ENCODE measurements around the gene ANTKMT. TPM values are rescaled to one million over a fixed set of nuclear protein-coding genes. Genes with fewer than 3 reads are reported as not detected.
A peak's percentile ranks its signal among the peaks of the same experiment; 100 is the strongest.
"Not testable (repeated sequence)": the region's sequence is repeated elsewhere in the genome, so short reads cannot be mapped to it uniquely, and the experiment has no call there.

The ANTKMT gene
- total RNA-seq, 1 donor from 2014 or later = 16.7 TPM

- peak; percentile 79 to 93 for DNase-seq (ENCODE audit: low read depth in 2 of 2)
Observed at GRCh38 chr16:740764-741505, 20.0 kb downstream of the ANTKMT start, which contains the start of gene CIAO3. CIAO3 (minus strand) TSS chr16:740997; CDS start chr16:740985, 12 bp downstream.

DNA sequence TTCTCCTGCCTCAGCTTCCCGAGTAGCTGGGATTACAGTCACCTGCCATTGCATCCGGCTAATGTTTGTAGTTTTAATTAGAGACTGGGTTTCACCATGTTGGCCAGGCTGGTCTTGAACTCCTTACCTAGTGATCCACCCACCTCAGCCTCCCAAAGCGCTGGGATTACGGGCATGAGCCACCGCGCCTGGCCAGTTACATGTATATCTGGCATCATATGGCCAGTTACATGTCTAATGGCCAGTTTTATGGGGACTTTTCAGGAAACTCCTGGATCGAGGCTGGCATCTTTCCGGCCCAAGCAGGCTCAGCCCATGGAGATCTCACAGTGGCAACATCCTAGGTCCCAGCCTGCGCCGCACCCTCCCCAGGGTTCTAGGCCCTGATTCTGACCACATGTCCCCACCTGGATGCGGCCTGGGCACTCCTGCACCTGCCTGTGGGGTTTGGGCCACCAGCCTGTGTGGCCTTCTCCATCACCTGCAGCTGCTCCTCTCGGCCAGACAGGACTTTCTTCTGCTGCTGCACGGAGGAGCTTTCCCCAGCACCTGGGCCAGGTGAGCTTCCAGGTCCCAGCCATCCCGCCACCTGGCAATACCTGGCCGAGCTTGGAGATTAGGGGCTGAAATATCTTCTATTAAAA lies 21.2 kb downstream of the ANTKMT start:
- DNase-seq (ENCODE audit: low read depth in 2 of 2) = no peak

DNA sequence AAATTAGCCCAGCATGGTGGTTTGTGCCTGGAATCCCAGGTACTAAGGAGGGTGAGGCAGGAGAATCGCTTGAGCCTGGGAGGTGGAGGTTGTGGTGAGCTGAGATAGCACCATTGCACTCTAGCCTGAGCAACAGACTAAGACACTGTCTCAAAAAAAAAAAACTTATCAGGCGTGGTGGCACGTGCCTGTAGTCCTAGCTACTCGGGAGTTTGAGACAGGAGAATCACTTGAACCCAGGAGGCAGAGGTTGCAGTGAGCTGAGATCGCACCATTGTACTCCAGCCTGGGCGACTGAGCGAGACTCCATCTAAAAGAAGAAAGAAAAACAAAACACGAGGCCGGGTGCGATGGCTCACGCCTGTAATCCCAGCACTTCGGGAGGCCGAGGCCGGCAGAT lies 21.9 kb downstream of the ANTKMT start:
- not testable (repeated sequence) for DNase-seq (ENCODE audit: low read depth in 2 of 2)

DNA sequence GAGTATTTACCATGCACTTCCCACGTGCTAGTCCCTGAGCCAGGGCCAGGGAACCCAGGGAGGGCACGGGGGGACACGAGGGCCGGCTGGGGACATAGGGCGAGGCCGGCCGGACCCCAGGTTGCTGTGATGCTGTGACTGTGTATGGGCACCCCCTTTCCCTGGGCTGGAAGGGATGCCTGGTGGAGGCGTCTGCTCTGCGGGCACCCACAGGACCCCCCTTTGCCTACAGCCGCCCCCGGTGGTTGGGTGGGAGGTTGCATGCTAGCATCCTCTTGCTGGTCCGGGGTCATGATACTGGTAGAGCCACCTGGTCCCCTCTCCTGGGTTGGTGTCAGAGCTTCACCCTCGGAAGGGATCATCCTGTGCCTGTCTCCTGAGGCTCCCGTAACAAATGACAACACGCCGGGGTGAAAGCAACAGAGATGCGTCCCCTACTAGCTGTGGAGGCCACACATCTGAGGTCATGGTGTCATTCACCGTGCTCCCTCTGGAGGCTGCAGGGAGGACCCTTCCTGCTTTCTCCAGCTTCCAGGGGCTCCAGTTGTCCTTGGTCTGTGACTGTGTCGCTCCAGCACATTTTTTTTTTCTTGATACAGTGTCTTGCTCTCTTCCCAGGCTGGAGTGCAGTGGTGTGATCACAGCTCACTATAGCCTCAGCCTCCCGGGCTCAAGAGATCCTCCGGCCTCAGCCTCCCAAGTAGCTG lies 23.0 kb downstream of the ANTKMT start:
- DNase-seq (ENCODE audit: low read depth in 2 of 2) = no peak

GRCh38 chr16:745739-746138 lies 24.8 kb downstream of the ANTKMT start:
- no peak for DNase-seq (ENCODE audit: low read depth in 2 of 2)

DNA sequence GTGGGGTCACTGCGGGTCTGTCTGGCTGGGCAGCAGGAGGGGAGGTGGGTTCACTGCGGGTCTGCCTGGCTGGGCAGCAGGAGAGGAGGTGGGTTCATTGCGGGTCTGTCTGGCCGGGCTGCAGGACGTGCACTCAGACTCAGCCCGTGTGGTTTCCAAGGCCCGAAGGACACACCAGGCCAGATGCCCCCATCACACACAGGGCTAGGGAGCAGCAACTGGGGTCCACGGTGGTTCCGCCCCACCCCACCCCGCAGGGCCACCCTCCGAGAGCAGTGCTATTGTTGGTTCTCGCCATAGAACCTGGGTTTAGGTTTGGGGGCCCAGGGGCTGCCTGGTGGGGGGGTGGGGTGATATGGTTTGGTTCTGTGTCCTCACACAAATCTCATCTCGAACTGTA lies 25.7 kb downstream of the ANTKMT start:
- DNase-seq (ENCODE audit: low read depth in 2 of 2) = no peak

- DNase-seq (ENCODE audit: low read depth in 2 of 2) = no peak
Observed at GRCh38 chr16:747978-748746, 27.2 kb downstream of the ANTKMT start.

- no peak for DNase-seq (ENCODE audit: low read depth in 2 of 2)
Observed at GRCh38 chr16:749010-749409, 28.1 kb downstream of the ANTKMT start.

- no peak for DNase-seq (ENCODE audit: low read depth in 2 of 2)
Observed at GRCh38 chr16:750485-750884, 29.5 kb downstream of the ANTKMT start.

- no peak for DNase-seq (ENCODE audit: low read depth in 2 of 2)
Observed at GRCh38 chr16:751152-752006, 30.4 kb downstream of the ANTKMT start.

GRCh38 chr16:752007-752312 lies 31.0 kb downstream of the ANTKMT start:
- DNase-seq (ENCODE audit: low read depth in 2 of 2) = no peak

GRCh38 chr16:754121-754607 lies 33.2 kb downstream of the ANTKMT start:
- DNase-seq (ENCODE audit: low read depth in 2 of 2) = not testable (repeated sequence)

DNA sequence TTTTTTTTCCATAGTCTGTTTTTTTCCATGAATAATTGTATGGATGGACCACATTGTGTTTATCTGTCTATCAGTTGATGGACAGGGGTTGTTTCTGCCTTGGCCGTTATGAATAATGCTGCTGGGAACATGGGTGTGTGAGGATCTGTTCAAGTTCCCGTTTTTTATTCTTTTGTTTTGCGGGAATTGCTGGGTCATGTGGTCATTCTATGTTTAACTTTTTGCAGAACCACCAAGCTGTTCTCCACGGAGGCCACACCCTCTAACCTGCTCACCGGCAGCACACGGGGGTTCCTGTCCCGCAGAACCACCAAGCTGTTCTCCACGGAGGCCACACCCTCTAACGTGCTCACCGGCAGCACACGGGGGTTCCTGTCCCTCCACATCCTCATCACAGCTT lies 33.7 kb downstream of the ANTKMT start:
- no peak for DNase-seq (ENCODE audit: low read depth in 2 of 2)

- no peak for DNase-seq (ENCODE audit: low read depth in 2 of 2)
Observed at GRCh38 chr16:756428-756827, 35.5 kb downstream of the ANTKMT start.

DNA sequence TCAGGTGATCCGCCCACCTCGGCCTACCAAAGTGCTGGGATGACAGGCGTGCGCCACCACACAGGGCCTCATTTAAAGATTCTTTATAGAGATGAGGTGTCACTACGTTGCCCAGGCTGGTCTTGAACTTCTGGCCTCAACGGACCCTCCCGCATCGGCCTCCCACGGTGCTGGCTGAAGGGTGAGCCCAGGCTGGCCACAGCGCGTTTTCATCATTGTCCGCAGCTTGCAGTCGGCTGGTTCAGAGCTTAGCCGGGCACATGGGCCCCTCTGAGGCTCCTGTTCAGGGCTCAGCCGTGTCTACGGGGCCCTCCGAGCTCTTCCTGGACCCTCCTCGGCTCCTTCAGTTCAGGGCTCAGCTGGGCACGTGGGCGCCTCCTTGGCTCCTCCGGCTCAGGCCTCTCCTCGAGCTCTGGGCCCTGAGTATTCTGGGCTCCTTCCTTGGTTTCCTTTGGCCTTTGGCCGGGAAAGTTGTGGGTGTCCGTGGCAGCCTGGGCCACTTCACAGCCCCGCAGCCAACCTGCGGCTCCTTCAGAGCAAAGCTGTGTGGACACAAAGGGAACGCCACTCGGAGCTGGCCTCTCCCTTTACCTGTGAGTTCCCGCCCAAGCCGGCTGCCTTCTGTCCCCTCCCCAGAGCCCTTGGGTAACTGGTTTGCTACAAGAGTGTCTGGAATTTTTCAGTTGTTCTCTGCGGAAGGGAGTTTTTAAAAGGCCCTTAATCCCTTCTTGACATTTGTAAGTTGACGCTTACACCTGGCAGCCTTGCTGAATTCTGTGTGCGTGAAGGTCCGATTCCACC lies 38.4 kb downstream of the ANTKMT start:
- DNase-seq (ENCODE audit: low read depth in 2 of 2) = no peak

- DNase-seq (ENCODE audit: low read depth in 2 of 2) = no peak
Observed at GRCh38 chr16:760065-760464, 39.1 kb downstream of the ANTKMT start.

DNA sequence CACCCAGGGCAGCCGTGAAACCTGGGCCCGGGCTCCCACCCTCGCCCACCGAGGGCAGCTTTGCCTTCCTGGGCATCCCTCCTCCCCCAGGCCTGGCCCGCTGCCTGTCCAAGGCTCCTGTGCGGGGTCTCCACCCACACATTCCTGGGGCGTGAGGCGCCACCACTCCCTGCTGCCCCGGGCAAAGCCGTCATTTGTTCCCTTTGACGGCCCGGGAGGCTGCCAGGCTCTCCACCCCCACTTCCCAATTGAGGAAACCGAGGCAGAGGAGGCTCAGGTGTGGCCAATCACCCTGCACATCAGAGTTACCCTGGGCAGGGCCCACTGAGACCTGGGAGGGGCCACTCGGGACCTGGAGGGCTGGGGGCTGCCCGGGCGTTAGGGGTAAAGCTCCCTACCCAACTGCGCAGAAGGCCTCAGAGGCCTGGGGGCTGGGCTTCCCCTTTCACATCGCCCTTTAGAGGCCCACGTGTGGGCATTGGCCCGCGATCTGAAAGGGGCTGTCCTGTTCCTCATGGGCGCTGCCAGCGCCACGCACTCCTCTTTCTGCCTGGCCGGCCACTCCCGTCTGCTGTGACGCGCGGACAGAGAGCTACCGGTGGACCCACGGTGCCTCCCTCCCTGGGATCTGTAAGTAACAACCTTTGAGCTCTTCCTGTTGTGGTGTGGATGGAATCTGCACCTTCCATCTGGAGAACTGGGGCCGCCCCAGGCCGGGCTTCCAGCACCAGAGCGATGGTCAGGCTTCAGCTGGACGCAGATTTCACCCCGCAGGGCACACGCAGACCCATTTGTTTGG lies 39.8 kb downstream of the ANTKMT start, which contains the start of gene MSLN:
Gene MSLN (plus strand): TSS at position 190 of the 799 bp plus-strand sequence. CDS start 1,947 bp downstream, outside the sequence.
- no peak for DNase-seq (ENCODE audit: low read depth in 2 of 2)

GRCh38 chr16:761625-762513 lies 40.9 kb downstream of the ANTKMT start:
- DNase-seq (ENCODE audit: low read depth in 2 of 2) = no peak

Measured in dermis microvascular lymphatic vessel endothelial cell (primary cell).